Keratinocyte (primary cell): ENCODE results near the gene SORD. TPM values are rescaled to one million over a fixed set of nuclear protein-coding genes. Genes with fewer than 3 reads are reported as not detected.
"Not testable (repeated sequence)": the region's sequence is repeated elsewhere in the genome, so short reads cannot be mapped to it uniquely, and the experiment has no call there.

Source experiments
- DNase-seq: peaks from one replicate; pipeline ENCODE4 v3.0.0-alpha.2; 2011; ENCODE audit warnings: low read depth, missing footprints, low spot score
- FAIRE-seq: peaks from 2 replicates; lab custom pipeline; 2011; peaks lifted over from hg19 to GRCh38; lab: Jason Lieb, UNC
- H2AFZ ChIP-seq: 2 replicates; pipeline ENCODE4 v1.6.0; 2012; ENCODE audit warnings: low read length, control low read depth, inconsistent platforms; ENCODE audit not compliant: control insufficient read depth
- H3K27ac ChIP-seq: 2 replicates; pipeline ENCODE4 v1.5.1; 2011; ENCODE audit warnings: low read length; ENCODE audit not compliant: control insufficient read depth, insufficient read depth
- H3K27me3 ChIP-seq: 3 replicates; pipeline ENCODE4 v1.6.0; 2011; ENCODE audit warnings: low read length; ENCODE audit not compliant: control insufficient read depth, insufficient read depth; ENCODE audit errors: extremely low read depth
- H3K36me3 ChIP-seq, 2 experiments: 2 replicates in 1 of 2; 3 replicates in 1 of 2; pipeline ENCODE4 v1.5.1; 2011; ENCODE audit warnings: low read length in 2 of 2, mild to moderate bottlenecking in 1 of 2; ENCODE audit not compliant: control insufficient read depth in 2 of 2, insufficient read depth in 2 of 2; ENCODE audit errors: extremely low read depth in 1 of 2
- H3K4me1 ChIP-seq: 3 replicates; pipeline ENCODE4 v1.5.1; 2011; ENCODE audit warnings: low read length; ENCODE audit not compliant: control insufficient read depth, insufficient read depth; ENCODE audit errors: extremely low read depth
- H3K4me2 ChIP-seq: 3 replicates; pipeline ENCODE4 v1.6.0; 2011; ENCODE audit warnings: low read depth, low read length; ENCODE audit not compliant: control insufficient read depth, insufficient read depth; ENCODE audit errors: extremely low read depth
- H3K4me3 ChIP-seq, 3 experiments: fragments of 200-600 bp in 1 of 3; sonication (generic) in 1 of 3; 2 replicates in 2 of 3; 3 replicates in 1 of 3; pipeline ENCODE4 v1.5.1; 2011 to 2016; ENCODE audit warnings: low read length in 3 of 3, mild to moderate bottlenecking in 3 of 3, control low read depth in 2 of 3, inconsistent platforms in 1 of 3, low read depth in 1 of 3, mixed read lengths in 1 of 3, mixed run types in 1 of 3, moderate library complexity in 1 of 3; ENCODE audit not compliant: control insufficient read depth in 2 of 3, insufficient read depth in 2 of 3; ENCODE audit errors: extremely low read depth in 1 of 3
- H3K79me2 ChIP-seq: 2 replicates; pipeline ENCODE4 v1.6.0; 2012; ENCODE audit warnings: low read length; ENCODE audit not compliant: control insufficient read depth, insufficient read depth
- H3K9ac ChIP-seq: 3 replicates; pipeline ENCODE4 v1.6.0; 2011; ENCODE audit warnings: low read length; ENCODE audit not compliant: control insufficient read depth, insufficient read depth; ENCODE audit errors: extremely low read depth
- H3K9me1 ChIP-seq: 3 replicates; pipeline ENCODE4 v1.6.0; 2011; ENCODE audit warnings: low read length; ENCODE audit not compliant: control insufficient read depth, insufficient read depth; ENCODE audit errors: extremely low read depth
- H3K9me3 ChIP-seq: 2 replicates; pipeline ENCODE4 v1.5.1; 2012; ENCODE audit warnings: low read depth, low read length; ENCODE audit not compliant: control insufficient read depth
- H4K20me1 ChIP-seq: 3 replicates; pipeline ENCODE4 v1.6.0; 2011; ENCODE audit warnings: low read length; ENCODE audit not compliant: control insufficient read depth, insufficient read depth; ENCODE audit errors: extremely low read depth
- EZH2 ChIP-seq: IDR thresholded peaks from one replicate; pipeline ENCODE4 v1.6.1; 2012; ENCODE audit warnings: inconsistent platforms, mild to moderate bottlenecking, low read length, moderate library complexity
- dilution Hi-C: fragments of 300-500 bp; cut with MboI; formaldehyde crosslinking; loops from one replicate; pipeline ENCODE4 v1.7.0; 2020; ENCODE audit warnings: low sequenced_read_pairs; ENCODE audit not compliant: extremely low pct_ligation_motif_present
- polyA plus RNA-seq, 5 experiments: library from polyadenylated mRNA; depleted of rRNA in 3 of 5; stranded (reverse) in 3 of 5; stranded (forward) in 1 of 5; unstranded in 1 of 5; fragments of >200 nt; gene quantifications; 1 replicate in 1 of 5; 2 replicates in 3 of 5; 3 replicates in 1 of 5; pipeline versions ENCODE4 v1.2.1 to v1.2.3, GENCODE V29; 2011 to 2012; ENCODE audit warnings: missing spikeins in 2 of 5, low read depth in 1 of 5, low replicate concordance in 1 of 5
- TF ChIP-seq, protein P1 (sequence below), 3 experiments: IDR thresholded peaks in 1 of 3; conservative IDR thresholded peaks in 1 of 3; optimal IDR thresholded peaks in 1 of 3; 2 replicates in 2 of 3; 3 replicates in 1 of 3; pipeline versions ENCODE3 to v1.5.1; 2011; ENCODE audit warnings: low read length in 3 of 3, mild to moderate bottlenecking in 3 of 3, moderate library complexity in 2 of 3, control low read depth in 1 of 3, inconsistent platforms in 1 of 3; ENCODE audit not compliant: insufficient read depth in 2 of 3; ENCODE audit errors: extremely low read depth in 1 of 3

SORD gene
- polyA plus RNA-seq, 1 donor (not counting 4 experiments of a cell fraction or from before 2014, with no cell fraction given): 46.7 TPM

GRCh38 chr15:45101749-45102148 lies 78.8 kb downstream of the SORD start:
- Histone ChIP-seq H2AFZ (no peak overlapping the region), H3K4me1 (no peaks in the 10 kb centered on the region), H3K9ac (no peak overlapping the region), H3K4me3 (no peak overlapping the region), H4K20me1 (no peaks in the 10 kb centered on the region), H3K27ac (no peak overlapping the region), H3K9me3 (no peaks in the 10 kb centered on the region), H3K27me3 (peaks cover 9% of the 10 kb centered on the region), H3K79me2 (no peaks in the 10 kb centered on the region), H3K36me3 (no peaks in the 10 kb centered on the region), H3K9me1 (no peaks in the 10 kb centered on the region), H3K4me2 (no peak overlapping the region)
- dilution Hi-C loops: no loop called here
- TF ChIP-seq, protein P1, sequence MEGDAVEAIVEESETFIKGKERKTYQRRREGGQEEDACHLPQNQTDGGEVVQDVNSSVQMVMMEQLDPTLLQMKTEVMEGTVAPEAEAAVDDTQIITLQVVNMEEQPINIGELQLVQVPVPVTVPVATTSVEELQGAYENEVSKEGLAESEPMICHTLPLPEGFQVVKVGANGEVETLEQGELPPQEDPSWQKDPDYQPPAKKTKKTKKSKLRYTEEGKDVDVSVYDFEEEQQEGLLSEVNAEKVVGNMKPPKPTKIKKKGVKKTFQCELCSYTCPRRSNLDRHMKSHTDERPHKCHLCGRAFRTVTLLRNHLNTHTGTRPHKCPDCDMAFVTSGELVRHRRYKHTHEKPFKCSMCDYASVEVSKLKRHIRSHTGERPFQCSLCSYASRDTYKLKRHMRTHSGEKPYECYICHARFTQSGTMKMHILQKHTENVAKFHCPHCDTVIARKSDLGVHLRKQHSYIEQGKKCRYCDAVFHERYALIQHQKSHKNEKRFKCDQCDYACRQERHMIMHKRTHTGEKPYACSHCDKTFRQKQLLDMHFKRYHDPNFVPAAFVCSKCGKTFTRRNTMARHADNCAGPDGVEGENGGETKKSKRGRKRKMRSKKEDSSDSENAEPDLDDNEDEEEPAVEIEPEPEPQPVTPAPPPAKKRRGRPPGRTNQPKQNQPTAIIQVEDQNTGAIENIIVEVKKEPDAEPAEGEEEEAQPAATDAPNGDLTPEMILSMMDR (optimal IDR thresholded peaks at IDR 0.05 in 1 of 3, IDR thresholded peaks at IDR 0.05 in 1 of 3, conservative IDR thresholded peaks at IDR 0.05 in 1 of 3; ENCODE audit: extremely low read depth in 1 of 3, insufficient read depth in 2 of 3, low read length in 3 of 3): no peak
- no peak for TF ChIP-seq EZH2
- DNase-seq (no peak), FAIRE-seq (no peak)

DNA sequence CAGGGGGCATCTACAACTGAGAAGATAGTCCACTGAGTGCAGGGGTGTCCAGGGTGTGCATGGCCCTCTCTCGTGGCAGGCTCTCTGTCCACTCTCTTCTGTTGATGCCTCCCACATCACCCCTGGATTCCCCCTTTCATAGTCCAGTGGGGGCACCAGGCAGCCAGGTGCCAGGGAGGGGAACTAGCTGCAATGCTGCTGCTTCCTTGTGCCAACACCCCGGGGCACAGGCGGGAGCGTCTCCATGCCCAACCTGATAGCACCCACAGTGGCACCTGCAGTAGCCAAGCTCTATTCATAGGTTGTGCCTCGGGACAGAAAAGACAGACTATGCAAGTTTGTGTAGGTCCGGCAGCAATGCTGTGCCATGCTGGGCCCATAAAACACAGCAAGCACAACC lies 79.2 kb downstream of the SORD start:
- dilution Hi-C loops: no loop called here
- Histone ChIP-seq H3K4me2 (no peak overlapping the region), H3K27ac (no peak overlapping the region), H4K20me1 (no peaks in the 10 kb centered on the region), H3K4me1 (no peaks in the 10 kb centered on the region), H2AFZ (no peak overlapping the region), H3K9me3 (no peaks in the 10 kb centered on the region), H3K79me2 (no peaks in the 10 kb centered on the region), H3K36me3 (no peaks in the 10 kb centered on the region), H3K9me1 (no peaks in the 10 kb centered on the region), H3K4me3 (no peak overlapping the region), H3K27me3 (peaks cover 9% of the 10 kb centered on the region), H3K9ac (no peak overlapping the region)
- FAIRE-seq (no peak), DNase-seq (no peak)
- no peak for TF ChIP-seq EZH2
- TF ChIP-seq, protein P1 (optimal IDR thresholded peaks at IDR 0.05 in 1 of 3, IDR thresholded peaks at IDR 0.05 in 1 of 3, conservative IDR thresholded peaks at IDR 0.05 in 1 of 3; ENCODE audit: extremely low read depth in 1 of 3, insufficient read depth in 2 of 3, low read length in 3 of 3): no peak

DNA sequence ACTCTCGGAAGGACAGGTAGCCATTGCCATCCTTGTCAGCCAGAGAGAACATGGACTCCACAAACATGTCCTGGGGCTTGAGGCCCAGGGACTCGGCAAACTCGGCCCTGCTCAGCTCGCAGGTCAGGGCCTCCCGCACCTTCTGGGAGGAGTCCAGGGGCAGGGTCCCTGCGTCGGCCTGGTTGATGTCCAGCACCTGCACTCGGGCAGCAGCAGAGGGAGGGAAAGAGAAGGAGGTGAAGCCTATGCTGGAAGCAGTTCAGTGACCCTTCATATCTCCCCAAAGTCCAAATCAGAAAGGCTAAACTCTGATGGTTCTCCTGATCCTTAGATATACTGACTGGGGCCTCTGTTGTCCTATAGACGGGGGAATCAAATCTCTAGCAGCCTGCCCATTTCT lies 81.2 kb downstream of the SORD start:
- H3K4me2 ChIP-seq, H3K27ac ChIP-seq, DNase-seq, H3K4me1 ChIP-seq, H3K9ac ChIP-seq, H3K79me2 ChIP-seq, dilution Hi-C loops, H3K9me3 ChIP-seq, H4K20me1 ChIP-seq, FAIRE-seq, H3K36me3 ChIP-seq, H2AFZ ChIP-seq, H3K4me3 ChIP-seq, H3K9me1 ChIP-seq, H3K27me3 ChIP-seq: not testable (repeated sequence)
